HG03175 (cell line): ENCODE results near the gene OSBPL5.
A peak's percentile ranks its signal among the peaks of the same experiment; 100 is the strongest.

Source experiments
- ATAC-seq: cut with Tn5 transposase; IDR thresholded peaks from one replicate; pipeline ENCODE4 v1.9.1; 2021; ENCODE audit warnings: mild to moderate bottlenecking, moderate library complexity; ENCODE audit not compliant: unreplicated experiment

The OSBPL5 gene

DNA sequence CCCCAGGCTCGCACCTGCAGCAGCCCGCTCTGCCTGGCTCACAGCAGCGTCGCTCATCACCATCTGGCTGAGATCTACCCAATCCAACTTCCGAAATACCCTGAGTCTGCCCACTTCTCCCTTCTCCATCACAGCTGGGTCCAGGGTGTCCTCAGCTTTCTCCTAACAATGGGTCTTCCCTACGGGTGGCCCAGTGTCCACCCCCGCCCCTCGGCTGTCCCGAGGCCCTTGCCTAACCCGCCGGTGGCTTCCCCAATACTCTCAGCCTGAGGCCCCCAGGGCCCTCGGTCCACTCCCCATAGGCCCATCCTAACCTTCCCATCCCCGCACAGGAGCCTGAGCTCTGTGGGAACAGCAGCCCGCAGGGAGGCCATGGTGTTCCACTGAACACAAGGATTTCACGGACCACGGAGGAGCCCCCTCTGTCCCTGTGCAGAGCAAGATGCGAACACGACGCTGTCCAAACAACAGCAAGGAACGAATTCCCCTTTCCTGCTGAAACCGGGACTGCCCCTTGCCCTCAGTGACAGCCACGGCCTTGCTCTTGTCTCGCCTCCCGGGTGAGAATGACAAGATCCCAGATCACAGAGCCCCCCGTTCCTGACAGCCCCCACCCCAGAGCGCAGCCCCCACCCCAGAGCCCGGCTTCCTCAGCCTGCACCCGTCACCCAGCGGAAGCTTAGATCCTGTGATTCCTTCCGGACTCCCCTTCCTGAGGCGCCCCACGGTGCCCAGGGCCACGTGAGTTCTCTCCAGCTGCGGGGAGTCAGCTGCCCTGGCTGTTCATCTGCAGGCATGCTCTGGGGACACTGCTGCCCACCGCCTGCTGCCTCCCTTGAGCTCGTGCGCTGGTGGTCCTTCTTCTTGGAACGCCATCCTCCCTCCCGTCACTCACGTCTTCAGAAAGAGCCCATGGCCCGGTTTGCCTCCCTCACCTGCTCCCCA lies 59.0 kb downstream of the OSBPL5 start:
- no peak for ATAC-seq

DNA sequence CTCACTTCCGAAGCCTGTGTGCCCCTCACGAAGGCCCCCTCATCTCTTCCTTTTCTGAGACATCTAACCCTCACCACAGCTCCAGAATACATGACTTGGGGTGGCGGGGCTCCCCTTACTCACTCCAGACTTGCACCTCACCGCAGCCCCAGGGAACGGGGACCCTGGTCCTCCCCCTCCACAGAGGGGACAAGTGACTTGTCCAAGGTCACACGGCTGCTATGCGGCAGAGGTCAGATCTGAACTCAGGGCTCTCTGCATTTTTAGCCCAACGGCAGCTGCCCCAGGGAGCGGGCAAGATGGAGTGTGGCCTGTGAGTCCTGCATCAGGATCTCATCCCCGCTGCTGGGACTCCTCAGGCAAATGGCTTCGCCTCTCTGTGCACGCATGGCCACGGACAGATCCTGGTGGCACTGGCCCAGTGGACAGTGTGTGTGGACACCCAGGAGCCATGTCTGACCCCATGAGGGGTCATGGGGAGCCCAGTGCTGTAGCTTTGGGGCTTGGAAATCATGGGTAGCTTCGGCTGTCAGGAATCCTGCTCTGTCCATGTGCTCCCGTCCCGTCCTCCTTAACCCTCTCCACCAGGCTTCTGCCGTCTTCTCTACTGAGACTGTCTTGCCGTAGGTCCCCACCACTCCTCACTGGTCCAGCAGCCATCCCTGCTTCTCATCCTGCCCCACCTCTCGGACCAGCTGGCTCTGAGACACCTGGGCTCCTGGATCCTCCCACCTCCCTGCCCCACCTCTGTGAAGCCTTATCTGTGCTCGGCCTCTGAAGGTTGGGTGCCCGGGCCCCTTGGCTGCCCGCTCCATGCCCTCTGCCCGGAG lies 59.9 kb downstream of the OSBPL5 start:
- ATAC-seq, result no peak

DNA sequence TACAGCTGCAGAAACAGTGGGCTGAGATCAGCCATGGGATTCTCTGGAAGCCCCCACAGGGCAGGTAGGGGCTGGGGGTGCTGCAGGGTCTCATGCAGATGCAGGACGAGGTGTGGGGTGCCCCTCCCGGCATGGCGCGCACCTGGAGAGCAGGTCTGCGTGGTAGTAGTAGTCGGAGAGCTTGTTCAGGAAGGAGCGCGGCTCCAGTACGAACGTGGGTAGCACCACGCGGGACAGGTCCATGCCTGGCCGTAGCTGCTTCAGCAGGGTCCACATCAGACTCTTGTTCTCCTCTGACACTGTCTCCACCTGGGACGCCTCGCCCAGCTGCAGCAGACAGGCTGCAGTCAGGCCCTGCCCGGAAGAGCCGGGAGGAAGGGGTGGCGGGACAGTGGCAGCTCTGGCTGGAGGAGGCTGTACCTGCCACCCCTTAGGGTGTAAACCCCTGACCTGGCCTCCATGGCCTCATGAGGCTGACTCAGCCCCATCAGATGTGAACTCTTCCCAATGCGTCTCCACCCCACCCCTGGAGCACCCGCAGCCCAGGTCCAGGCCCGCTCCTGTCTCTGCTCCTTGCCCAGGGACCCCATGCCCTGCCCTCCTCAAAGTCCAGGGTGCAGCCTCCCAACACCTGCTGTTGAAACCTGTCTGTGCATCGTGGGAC lies 60.9 kb downstream of the OSBPL5 start:
- ATAC-seq, result no peak

DNA sequence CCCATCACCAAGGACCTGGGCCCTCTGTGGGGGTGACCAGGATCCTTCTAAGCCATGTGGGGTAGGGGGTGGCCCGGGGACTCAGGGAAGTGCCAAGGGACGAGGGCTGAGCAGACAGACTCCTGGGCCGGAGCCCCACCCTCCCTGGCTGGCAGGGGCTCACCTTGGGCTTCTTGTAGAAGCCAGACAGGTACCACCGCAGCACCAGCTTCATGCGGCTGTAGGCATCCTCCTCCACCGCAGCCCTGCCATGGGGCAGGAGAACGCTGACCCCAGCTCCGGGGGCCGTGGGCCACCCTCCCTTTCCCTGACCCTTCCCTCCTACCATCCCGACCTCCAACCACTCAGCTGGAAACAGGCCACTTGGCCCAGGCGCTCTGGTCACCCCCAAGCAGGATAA lies 62.0 kb downstream of the OSBPL5 start:
- ATAC-seq, result no peak

DNA sequence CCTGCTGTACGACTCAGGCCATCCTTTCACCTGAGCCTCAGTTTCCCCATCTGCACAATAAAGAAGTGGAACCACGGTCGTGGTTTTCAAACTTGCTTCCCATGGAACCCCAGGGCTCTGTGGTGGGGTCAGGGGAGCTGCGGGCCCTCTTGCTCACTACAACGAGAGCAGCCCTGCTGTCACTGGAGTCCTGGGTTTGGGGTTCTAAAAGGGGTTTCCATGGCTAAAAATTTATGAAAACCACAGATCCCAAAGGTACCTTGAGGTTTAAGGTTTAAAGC lies 62.5 kb downstream of the OSBPL5 start:
- ATAC-seq, result no peak

DNA sequence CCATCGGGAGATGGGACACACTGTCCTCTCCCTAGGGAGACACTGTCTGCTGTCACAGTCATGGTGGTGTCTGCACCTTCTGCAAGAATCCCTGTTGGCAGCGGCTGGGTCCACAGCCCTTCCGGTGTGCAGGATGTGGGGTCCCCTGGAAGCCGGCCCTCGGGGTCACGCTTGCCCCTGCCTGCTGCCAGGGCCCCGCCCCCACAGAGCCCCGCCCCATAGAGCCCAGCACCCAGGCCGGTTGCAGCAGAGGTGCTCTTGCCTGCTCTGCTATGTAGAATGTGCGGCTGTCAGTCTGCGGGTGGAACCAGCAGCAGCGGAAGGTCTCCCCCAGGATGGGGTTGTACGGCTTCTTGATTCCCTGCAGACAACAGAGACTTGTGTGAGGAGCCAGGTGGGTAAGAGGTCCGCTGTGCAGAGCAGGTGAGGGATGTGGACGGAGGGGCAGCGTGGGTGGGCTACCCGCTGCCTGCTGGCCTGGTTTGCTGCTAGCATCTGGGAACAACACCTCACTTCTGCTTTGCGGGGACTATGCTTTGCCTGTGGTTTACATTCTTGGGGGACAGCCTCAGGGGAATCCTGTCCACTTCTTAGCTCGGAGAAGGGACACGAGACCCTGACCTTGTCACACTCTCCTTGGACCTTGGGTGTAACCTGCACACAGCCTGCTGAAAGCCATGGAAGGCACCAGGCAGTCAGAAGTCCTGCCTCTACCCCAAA lies 63.0 kb downstream of the OSBPL5 start:
- no peak for ATAC-seq

DNA sequence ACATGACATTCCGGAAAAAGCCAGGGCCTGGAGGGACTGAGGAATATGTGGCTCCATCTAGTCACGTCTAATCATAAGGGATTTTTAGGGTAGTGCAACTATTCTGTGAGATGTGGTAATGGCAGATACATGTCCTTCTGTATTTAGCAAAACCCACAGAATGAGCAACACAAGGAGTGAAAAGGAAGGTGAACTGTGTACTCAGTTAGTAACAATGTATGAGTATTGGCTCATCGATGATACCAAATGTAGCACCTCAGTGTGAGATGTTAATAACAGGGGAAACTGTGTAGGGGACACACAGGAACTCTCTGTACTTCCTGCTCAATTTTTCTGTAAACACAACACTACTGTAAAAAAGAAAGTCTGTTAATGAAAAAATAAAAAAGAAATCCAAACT lies 65.9 kb downstream of the OSBPL5 start:
- ATAC-seq, result no peak

DNA sequence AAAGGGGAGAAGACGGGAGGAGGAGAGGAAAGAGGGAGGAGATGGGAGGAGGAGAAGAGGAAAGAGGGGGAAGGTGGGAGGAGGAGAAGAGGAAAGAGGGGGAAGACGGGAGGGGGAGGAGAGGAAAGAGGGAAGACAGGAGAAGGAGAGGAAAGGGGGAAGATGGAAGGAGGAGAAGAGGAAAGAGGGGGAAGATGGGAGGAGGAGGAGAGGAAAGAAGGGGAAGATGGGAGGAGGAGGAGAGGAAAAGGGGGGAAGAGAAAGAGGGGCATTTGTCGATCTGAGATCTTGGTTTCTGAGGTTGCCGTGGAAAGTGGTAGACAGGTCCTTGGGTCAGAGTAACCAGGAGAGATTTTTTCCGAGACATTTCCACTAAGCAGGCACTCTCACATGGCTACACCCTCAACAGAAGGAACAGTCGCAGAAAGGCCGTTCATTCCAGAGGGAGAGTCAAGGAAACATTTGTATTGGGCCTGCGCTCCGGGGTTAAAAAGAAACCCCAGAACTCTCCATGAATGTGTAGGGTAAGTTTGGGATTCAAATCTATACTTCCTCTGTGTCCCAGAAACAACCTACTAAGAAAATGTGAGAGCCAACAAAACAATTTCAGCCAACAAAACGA lies 68.1 kb downstream of the OSBPL5 start:
- ATAC-seq, result no peak

DNA sequence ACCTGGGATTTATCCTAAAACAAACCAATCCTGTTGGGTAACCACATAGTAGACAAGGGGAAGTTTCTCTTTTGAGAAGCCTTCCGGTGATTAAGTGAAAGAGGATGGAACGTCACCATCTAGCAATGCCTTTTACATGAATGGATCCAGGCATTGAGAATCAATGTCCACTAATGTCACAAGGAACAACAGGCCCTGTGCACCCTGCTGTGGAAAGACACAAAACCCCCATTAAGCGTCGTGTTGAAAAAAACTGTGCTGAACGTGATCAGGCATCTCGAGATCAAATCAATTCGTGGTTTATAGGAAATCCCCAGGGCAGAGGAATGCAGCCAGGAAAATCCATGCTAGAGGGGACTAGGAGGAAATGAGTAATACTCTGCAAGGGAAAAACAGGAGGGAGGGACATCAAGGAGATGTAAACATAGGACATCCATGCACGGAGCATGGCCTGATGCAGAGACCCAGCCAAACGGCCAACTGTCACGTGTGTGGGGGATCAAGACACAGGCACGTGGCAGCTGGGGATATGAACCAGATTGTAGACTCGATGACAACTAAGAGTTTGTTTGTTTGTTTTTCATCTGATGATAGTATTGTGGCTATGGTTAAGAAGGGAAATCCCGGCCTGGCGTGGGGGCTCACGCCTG lies 69.3 kb downstream of the OSBPL5 start:
- no peak for ATAC-seq

DNA sequence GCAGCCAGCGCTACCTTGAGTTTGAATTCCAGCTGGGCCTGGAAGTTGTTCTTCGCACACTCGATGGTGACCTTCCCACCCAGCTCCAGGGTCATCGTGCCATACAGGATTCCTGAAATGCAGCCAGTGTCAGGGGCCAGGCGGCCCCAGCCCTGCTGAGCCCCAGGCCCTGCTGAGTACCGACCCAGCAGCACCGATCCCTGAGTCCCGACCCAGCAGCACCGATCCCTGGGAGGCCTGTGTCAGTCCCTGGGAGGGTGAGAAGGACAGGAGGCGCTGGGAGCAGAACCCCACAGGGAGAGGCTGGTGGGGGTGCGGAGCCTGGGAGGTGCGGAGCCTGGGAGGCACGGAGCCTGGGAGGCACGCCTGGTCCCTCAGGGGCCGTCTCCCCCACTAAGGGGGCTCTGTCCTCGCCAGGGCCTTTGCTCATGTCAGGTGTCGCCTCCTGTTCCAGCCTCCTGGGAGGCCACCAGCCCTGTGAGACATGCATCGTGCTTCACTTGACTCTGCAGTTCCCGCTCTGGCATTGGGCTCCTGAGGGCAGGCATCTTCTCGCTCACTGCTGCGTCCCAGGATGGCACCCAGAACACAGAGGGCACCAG lies 70.8 kb downstream of the OSBPL5 start:
- no peak for ATAC-seq

DNA sequence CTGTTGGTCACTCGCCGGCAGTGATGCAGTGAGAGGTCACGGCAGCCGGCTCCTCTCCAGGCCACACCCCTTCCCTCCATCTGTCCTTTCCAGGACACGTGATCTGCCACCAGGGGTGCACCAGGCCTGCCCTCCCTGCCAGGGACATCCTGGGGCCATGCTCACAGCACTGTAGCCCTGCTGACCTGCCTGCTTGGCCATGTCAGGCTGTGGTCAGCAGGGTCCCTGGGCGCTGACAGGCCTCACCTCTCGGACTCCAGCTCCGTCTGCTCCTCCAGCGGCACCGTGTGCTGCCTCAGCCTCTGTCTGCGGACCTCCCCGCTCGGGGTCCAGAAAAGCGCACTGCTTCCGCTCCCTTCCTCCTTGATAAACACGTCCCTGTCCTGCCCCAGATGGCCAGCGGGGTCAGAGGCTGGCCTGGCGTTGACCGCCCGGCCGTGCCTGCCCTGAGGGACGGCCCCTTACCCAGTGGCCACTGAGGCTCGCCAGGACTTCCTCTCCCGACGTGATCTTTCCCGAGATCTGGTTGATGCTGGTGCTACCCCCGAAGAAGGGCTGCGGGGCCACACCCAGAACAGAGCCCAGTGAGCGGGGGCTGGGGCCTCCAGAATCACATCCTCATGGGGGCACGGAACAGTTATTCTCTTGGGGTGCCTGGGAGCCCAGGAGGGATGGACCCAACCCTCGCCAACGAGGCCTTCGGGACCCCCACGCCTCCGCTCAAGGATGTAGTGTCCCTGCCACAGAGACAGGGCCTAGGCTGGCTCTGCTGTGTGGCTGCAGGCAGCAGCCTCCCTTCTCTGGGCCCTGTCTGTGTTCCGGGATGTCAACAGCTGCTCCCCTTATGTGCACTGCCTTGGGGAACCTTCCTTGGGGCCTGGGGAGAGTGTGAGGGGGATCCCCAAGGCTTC lies 71.6 kb downstream of the OSBPL5 start:
- no peak for ATAC-seq

DNA sequence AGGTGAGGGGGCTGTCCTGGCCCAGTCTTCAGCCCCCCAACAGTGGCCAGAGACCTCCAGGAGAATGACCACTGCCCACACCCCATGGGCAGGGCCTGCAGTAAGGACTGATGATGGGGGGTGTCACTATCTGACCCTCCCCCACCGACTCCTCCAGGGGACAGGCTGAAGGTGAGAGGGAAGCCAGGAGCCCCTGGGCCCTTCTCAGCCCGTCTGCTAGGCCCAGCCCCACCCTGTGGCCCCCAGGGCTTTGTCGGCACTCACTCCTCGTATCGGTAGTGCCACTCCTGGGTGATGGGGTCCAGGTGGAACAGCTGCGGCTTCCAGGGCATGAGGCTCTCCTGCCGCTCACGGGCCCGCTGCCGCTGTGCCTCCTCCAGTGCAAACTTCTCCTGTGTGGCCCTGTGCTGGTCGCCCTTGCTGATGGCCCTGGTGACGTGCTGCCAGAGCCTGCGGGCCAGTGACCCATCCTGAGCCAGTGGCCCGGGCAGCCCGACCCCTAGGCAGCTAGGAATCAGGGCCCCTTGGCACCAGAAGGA lies 72.4 kb downstream of the OSBPL5 start:
- no peak for ATAC-seq

DNA sequence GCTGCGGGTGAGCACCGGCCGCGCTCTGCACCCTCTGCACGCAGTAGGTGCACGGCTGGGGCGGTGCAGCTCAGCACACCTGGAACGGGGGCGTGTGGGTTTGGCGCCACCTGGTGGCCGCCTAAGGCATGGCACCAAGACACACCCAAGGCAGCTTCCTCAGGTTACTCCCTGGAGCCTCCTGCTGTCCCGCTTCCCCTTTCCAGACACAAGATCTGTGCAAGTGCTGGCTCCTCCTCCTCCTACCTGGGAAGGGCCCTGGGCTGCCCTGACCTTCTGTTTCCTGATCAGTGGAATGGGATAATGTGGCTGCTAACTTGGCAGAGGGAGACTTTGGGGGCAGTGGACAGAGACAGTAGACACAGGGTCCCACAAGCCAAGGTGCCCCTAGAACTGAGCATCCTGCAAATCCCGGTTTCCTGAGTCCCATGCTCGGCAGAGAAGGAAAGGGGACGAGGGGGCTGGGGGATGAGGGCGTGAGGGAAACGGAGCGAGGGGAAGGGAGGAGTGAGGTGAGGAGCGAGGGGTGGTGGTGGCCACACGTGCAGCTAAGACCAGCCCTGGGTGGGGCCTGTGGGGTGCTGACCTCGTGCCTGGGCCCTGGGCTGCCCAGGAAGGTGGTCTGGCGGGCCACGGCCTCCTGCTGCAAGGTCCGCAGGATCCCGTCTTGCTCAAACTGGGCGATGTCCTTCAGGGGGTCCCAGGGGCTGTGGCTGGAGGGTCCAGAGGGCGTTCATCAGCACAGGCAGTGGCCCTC lies 73.1 kb downstream of the OSBPL5 start:
- peak; percentile 59 for ATAC-seq

DNA sequence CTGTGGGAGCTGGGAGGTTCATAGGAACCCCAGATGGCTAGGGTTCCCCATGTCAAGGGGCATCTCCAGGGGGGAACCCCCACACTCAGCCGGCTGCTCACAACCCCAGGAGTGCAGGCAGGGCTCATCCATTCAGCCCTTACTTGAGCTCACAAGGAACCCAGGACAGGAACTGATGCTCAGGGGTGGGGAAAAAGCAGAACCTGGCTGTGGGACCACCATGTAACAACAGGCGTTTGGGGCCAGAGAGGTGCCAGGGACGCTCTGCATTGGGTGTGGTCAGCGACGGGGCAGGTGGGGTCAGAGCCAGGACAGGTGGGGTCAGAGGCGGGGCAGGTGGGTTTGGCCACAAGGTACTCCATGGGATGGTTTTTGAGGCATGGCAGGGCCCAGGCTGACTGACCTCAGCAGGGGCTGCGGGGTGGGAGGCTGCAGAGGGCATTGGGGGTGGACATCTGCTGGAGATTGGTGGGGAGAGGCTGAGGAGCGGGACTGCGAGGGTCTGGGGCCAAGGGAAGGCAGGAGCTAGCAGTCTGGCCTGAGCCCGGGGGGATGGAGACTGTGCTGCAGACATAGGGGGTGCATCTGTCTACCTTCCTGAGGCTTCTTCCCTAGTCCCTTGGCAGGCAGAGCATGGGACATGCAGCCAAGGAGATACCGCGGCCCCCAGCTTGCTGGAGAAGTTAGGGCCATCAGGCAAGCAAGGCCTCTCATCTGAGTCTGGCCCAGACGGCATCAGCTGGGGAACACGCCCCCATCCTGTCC lies 73.8 kb downstream of the OSBPL5 start:
- no peak for ATAC-seq

DNA sequence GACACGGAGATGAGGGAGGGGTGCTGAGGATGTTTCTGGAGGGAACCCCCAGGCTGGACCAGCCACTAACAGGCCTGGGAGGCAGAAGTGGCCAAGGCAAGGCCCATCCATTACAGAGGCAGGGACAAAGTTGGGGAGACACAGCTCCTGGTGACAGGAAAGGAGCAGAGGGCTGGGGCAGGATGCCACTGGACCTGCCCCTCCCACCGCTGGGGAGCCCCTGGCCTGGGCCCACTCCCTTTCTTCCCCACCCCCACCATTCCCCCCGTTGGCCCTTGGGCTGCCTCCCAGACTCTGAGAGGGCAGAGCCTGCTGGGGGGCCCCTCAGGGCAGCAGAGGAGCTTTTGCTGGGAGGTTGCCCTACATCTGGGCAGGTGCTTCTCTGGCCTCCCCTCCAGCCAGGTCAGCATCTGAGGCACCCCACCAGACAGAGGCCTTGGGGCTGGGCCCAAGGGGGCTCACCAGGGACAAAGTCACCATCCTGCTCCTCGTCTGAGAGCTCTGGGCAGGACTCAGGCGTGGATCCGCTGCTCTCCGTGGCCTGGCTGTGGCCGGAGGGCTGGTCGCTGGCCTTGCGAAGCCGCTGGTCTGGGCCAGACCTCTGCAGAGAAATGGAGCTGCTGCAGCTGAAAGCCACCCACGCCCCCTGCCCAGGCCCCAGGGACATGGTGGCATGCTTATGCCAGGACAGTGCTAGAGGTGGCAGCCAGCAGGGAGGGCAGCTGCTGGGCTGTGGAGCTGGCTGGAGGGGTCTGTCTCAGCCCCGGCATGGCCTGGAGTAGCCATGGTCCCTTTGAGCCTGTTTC lies 74.8 kb downstream of the OSBPL5 start:
- no peak for ATAC-seq
